ENCODE measurements around the gene EFNA5.
A peak's percentile ranks its signal among the peaks of the same experiment; 100 is the strongest.

EFNA5 gene

DNA sequence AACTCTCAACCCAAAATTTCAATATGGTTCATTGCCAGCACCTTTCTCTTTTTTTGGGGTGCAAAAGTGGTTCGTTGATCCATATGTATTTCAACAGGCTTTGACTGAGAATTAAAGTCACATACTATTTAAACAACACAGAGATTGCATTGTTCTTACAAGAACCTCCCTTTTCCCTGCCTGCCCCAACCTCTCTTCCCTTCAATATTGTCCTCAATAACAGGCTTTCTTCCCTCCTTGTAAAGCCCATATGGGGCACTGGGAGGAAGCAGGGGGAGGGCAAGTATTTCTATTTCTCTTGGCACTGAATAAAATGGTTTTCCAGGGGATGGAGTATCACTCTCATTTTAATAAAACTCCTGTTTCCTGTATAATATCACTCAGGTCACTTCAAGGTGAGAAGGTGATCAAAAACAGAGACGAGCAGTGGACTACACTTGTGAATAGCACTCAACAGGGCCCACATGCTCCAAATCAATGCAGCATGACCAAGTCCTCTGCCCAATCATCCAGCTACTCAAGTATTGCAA lies 65.1 kb downstream of the EFNA5 start:
- H3K4me2 ChIP-seq (ENCODE audit: low read length) = peak overlapping the region; percentile 14; the same call in 1 of the 2 replicates
- H3K4me1 ChIP-seq (ENCODE audit: insufficient read depth, low read length, severe bottlenecking) = peaks cover 38% of the 10 kb centered on the region
- H3K36me3 ChIP-seq (ENCODE audit: insufficient read depth, low read length) = no peaks in the 10 kb centered on the region
- H3K9ac ChIP-seq (ENCODE audit: low read length) = no peak overlapping the region
- no peak overlapping the region for H3K27ac ChIP-seq (ENCODE audit: low read depth, low read length, poor library complexity, severe bottlenecking)
- H4K20me1 ChIP-seq (ENCODE audit: insufficient read depth, low read length) = no peaks in the 10 kb centered on the region
- no peaks in the 10 kb centered on the region for H3K27me3 ChIP-seq (ENCODE audit: insufficient read depth, low read length)
- no peaks in the 10 kb centered on the region for H3K79me2 ChIP-seq (ENCODE audit: insufficient read depth, low read length)
- no peak overlapping the region for H2AFZ ChIP-seq (ENCODE audit: low read length)
- H3K9me2 ChIP-seq (ENCODE audit: low read depth, low read length) = no peaks in the 10 kb centered on the region
- no peaks in the 10 kb centered on the region for H3K9me3 ChIP-seq (ENCODE audit: low read length)
- TF ChIP-seq, protein P1, sequence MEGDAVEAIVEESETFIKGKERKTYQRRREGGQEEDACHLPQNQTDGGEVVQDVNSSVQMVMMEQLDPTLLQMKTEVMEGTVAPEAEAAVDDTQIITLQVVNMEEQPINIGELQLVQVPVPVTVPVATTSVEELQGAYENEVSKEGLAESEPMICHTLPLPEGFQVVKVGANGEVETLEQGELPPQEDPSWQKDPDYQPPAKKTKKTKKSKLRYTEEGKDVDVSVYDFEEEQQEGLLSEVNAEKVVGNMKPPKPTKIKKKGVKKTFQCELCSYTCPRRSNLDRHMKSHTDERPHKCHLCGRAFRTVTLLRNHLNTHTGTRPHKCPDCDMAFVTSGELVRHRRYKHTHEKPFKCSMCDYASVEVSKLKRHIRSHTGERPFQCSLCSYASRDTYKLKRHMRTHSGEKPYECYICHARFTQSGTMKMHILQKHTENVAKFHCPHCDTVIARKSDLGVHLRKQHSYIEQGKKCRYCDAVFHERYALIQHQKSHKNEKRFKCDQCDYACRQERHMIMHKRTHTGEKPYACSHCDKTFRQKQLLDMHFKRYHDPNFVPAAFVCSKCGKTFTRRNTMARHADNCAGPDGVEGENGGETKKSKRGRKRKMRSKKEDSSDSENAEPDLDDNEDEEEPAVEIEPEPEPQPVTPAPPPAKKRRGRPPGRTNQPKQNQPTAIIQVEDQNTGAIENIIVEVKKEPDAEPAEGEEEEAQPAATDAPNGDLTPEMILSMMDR (IDR thresholded peaks at IDR 0.05; ENCODE audit: low read length) = no peak
- no peak for TF ChIP-seq EZH2 (IDR thresholded peaks at IDR 0.05; ENCODE audit: borderline replicate concordance, low read length)
- no peak overlapping the region for H3K4me3 ChIP-seq (ENCODE audit: low read depth, low read length, poor library complexity, severe bottlenecking)
- no peaks in the 10 kb centered on the region for H3F3A ChIP-seq (ENCODE audit: insufficient read depth, low read length)

GRCh38 chr5:107604990-107605389 lies 65.7 kb downstream of the EFNA5 start:
- no peak overlapping the region for H3K4me3 ChIP-seq (ENCODE audit: low read depth, low read length, poor library complexity, severe bottlenecking)
- no peaks in the 10 kb centered on the region for H3K79me2 ChIP-seq (ENCODE audit: insufficient read depth, low read length)
- H3K9me2 ChIP-seq (ENCODE audit: low read depth, low read length) = no peaks in the 10 kb centered on the region
- peak overlapping the region; percentile 14; the same call in 1 of the 2 replicates for H3K4me2 ChIP-seq (ENCODE audit: low read length)
- H2AFZ ChIP-seq (ENCODE audit: low read length) = no peak overlapping the region
- H4K20me1 ChIP-seq (ENCODE audit: insufficient read depth, low read length) = no peaks in the 10 kb centered on the region
- no peaks in the 10 kb centered on the region for H3K9me3 ChIP-seq (ENCODE audit: low read length)
- no peaks in the 10 kb centered on the region for H3K36me3 ChIP-seq (ENCODE audit: insufficient read depth, low read length)
- no peaks in the 10 kb centered on the region for H3K27me3 ChIP-seq (ENCODE audit: insufficient read depth, low read length)
- TF ChIP-seq, protein P1 (IDR thresholded peaks at IDR 0.05; ENCODE audit: low read length) = no peak
- TF ChIP-seq EZH2 (IDR thresholded peaks at IDR 0.05; ENCODE audit: borderline replicate concordance, low read length) = no peak
- no peaks in the 10 kb centered on the region for H3F3A ChIP-seq (ENCODE audit: insufficient read depth, low read length)
- no peak overlapping the region for H3K9ac ChIP-seq (ENCODE audit: low read length)
- no peak overlapping the region for H3K27ac ChIP-seq (ENCODE audit: low read depth, low read length, poor library complexity, severe bottlenecking)
- H3K4me1 ChIP-seq (ENCODE audit: insufficient read depth, low read length, severe bottlenecking) = peaks cover 38% of the 10 kb centered on the region

DNA sequence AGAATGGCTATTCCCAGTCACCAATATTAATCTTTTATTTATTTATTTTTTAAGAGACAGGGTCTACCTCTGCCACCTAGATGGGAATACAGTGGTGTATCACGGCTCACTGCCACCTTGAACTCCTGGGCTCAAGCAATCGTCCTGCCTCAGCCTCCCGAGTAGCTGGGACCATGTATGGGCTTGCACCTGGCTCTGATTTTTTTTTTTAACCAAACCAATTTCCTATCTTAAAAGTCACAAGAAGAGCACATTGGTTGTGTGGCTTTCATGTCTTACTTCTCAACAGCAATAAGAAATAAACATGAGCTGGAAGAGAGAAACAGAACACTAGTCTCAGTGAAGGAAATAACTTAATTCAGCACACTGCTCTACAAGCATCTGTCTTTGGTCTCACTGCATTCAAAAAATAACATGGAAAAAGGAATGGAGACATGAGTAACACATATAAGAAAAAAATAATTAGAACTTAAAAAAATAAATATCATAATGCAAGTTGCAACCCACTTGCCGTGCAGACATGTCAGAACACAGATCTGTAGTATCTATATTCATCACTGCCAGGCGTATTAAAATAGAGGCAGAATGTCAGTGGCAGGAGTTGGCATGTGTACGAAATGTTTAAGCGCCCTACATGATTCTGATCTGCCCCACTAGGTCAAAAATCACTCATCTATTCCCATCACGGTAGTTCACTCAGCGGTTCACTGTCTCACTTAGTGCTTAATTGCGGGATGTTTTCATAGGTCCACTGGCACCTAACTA lies 66.4 kb downstream of the EFNA5 start:
- H3K4me1 ChIP-seq (ENCODE audit: insufficient read depth, low read length, severe bottlenecking) = peaks cover 38% of the 10 kb centered on the region
- no peaks in the 10 kb centered on the region for H3K9me3 ChIP-seq (ENCODE audit: low read length)
- no peaks in the 10 kb centered on the region for H3K36me3 ChIP-seq (ENCODE audit: insufficient read depth, low read length)
- TF ChIP-seq EZH2 (IDR thresholded peaks at IDR 0.05; ENCODE audit: borderline replicate concordance, low read length) = no peak
- TF ChIP-seq, protein P1 (IDR thresholded peaks at IDR 0.05; ENCODE audit: low read length) = no peak
- H3K9ac ChIP-seq (ENCODE audit: low read length) = no peak overlapping the region
- H3K27ac ChIP-seq (ENCODE audit: low read depth, low read length, poor library complexity, severe bottlenecking) = no peak overlapping the region
- H4K20me1 ChIP-seq (ENCODE audit: insufficient read depth, low read length) = no peaks in the 10 kb centered on the region
- no peaks in the 10 kb centered on the region for H3K9me2 ChIP-seq (ENCODE audit: low read depth, low read length)
- H3K4me3 ChIP-seq (ENCODE audit: low read depth, low read length, poor library complexity, severe bottlenecking) = no peak overlapping the region
- no peak overlapping the region for H3K4me2 ChIP-seq (ENCODE audit: low read length)
- H3K79me2 ChIP-seq (ENCODE audit: insufficient read depth, low read length) = no peaks in the 10 kb centered on the region
- no peaks in the 10 kb centered on the region for H3K27me3 ChIP-seq (ENCODE audit: insufficient read depth, low read length)
- no peak overlapping the region for H2AFZ ChIP-seq (ENCODE audit: low read length)
- H3F3A ChIP-seq (ENCODE audit: insufficient read depth, low read length) = no peaks in the 10 kb centered on the region

Data from OCI-LY1 (cell line).